Endothelial cell of umbilical vein (primary cell): Measurements from ENCODE around the gene MTREX. TPM values are rescaled to one million over a fixed set of nuclear protein-coding genes. Genes with fewer than 3 reads are reported as not detected.

Experiments used
- BruUV-seq: library from RNA; stranded (reverse); fragments of 400-500 nt; replicated peaks from 2 replicates; lab custom pipeline; 2021; lab: Mats Ljungman, UMichigan
- CTCF ChIA-PET: fragments of 300-600, 350-600 bp; sonication (Branson Sonifier 250); formaldehyde crosslinking; loops from one replicate; lab custom pipeline; 2021; ENCODE audit warnings: antibody characterized with exemption, inconsistent platforms; lab: Charles Lee
- POLR2A ChIA-PET: fragments of 300-600, 350-600 bp; sonication (Branson Sonifier 250); formaldehyde crosslinking; loops from one replicate; lab custom pipeline; 2021; ENCODE audit warnings: antibody characterized with exemption, inconsistent platforms; lab: Charles Lee
- DNase-seq: peaks from one replicate; pipeline ENCODE4 v3.0.0-alpha.2; 2011; ENCODE audit warnings: low read depth, low spot score
- FAIRE-seq: peaks from 2 replicates; lab custom pipeline; 2011; peaks lifted over from hg19 to GRCh38; lab: Jason Lieb, UNC
- H2AFZ ChIP-seq: 2 replicates; pipeline ENCODE4 v1.6.0; 2012; ENCODE audit warnings: low read depth, low read length, control low read depth, inconsistent platforms
- H3K27ac ChIP-seq: 2 replicates; pipeline ENCODE4 v1.5.1; 2011; ENCODE audit warnings: low read depth, mild to moderate bottlenecking, control low read depth, low read length, moderate library complexity; ENCODE audit not compliant: insufficient read depth
- H3K27me3 ChIP-seq, 2 experiments: 2 replicates each; pipeline versions ENCODE4 v1.6.0 to v1.6.1; 2011; ENCODE audit warnings: low read length in 2 of 2, mixed read lengths in 1 of 2; ENCODE audit not compliant: control insufficient read depth in 2 of 2, insufficient read depth in 2 of 2
- H3K36me3 ChIP-seq, 2 experiments: 2 replicates in 1 of 2; 3 replicates in 1 of 2; pipeline ENCODE4 v1.5.1; 2011; ENCODE audit warnings: low read length in 2 of 2, mild to moderate bottlenecking in 1 of 2, moderate library complexity in 1 of 2; ENCODE audit not compliant: control insufficient read depth in 2 of 2, insufficient read depth in 2 of 2; ENCODE audit errors: extremely low read depth in 1 of 2
- H3K4me1 ChIP-seq: 3 replicates; pipeline ENCODE4 v1.5.1; 2011; ENCODE audit warnings: mild to moderate bottlenecking, low read length; ENCODE audit not compliant: control insufficient read depth, insufficient read depth; ENCODE audit errors: extremely low read depth
- H3K4me2 ChIP-seq: 2 replicates; pipeline ENCODE4 v1.6.1; 2011; ENCODE audit warnings: low read length, control low read depth, mixed read lengths; ENCODE audit not compliant: insufficient read depth
- H3K4me3 ChIP-seq, 3 experiments: fragments of 200-600 bp in 1 of 3; sonication (generic), shearing (Covaris generic) in 1 of 3; replicated peaks in 1 of 3; 2 replicates each; pipeline ENCODE4 v1.5.1; 2011 to 2016; ENCODE audit warnings: control low read depth in 3 of 3, low read length in 3 of 3, mild to moderate bottlenecking in 2 of 3, inconsistent platforms in 1 of 3, low read depth in 1 of 3, moderate library complexity in 1 of 3; ENCODE audit not compliant: insufficient read depth in 1 of 3
- H3K79me2 ChIP-seq: 2 replicates; pipeline ENCODE4 v1.6.0; 2012; ENCODE audit warnings: low read length, inconsistent platforms; ENCODE audit not compliant: control insufficient read depth, insufficient read depth
- H3K9ac ChIP-seq: replicated peaks from 2 replicates; pipeline ENCODE3; 2011; ENCODE audit warnings: low read length, control low read depth; ENCODE audit not compliant: insufficient read depth; ENCODE audit errors: extremely low read depth
- H3K9me1 ChIP-seq: replicated peaks from 3 replicates; pipeline ENCODE4 v1.6.0; 2011; ENCODE audit warnings: mild to moderate bottlenecking, low read length; ENCODE audit not compliant: control insufficient read depth, insufficient read depth; ENCODE audit errors: extremely low read depth
- H3K9me3 ChIP-seq: replicated peaks from 2 replicates; pipeline ENCODE4 v1.5.1; 2012; ENCODE audit warnings: low read length, inconsistent platforms; ENCODE audit not compliant: control insufficient read depth, insufficient read depth
- H4K20me1 ChIP-seq: replicated peaks from 2 replicates; pipeline ENCODE3; 2011; ENCODE audit warnings: mild to moderate bottlenecking, low read length; ENCODE audit not compliant: control insufficient read depth, insufficient read depth; ENCODE audit errors: extremely low read depth
- EZH2 ChIP-seq: IDR thresholded peaks from 2 replicates; pipeline ENCODE4 v1.6.1; 2012; ENCODE audit warnings: borderline replicate concordance, low read depth, mild to moderate bottlenecking, moderate library complexity, low read length, inconsistent platforms; ENCODE audit not compliant: severe bottlenecking
- FOS ChIP-seq: IDR thresholded peaks from 2 replicates; pipeline ENCODE4 v1.6.1; 2011; ENCODE audit warnings: mild to moderate bottlenecking, low read length, moderate library complexity, borderline replicate concordance; ENCODE audit not compliant: insufficient read depth
- GATA2 ChIP-seq: IDR thresholded peaks from 2 replicates; pipeline ENCODE4 v1.7.0; 2011; ENCODE audit warnings: low read depth, mild to moderate bottlenecking, moderate library complexity, mixed read lengths, low read length; ENCODE audit not compliant: insufficient read length, insufficient read depth
- JUN ChIP-seq: IDR thresholded peaks from 2 replicates; pipeline ENCODE4 v1.6.1; 2011; ENCODE audit warnings: borderline replicate concordance, low read depth; ENCODE audit not compliant: insufficient read length, insufficient read depth
- MAX ChIP-seq: IDR thresholded peaks from 2 replicates; pipeline ENCODE4 v1.6.1; 2011; ENCODE audit not compliant: insufficient read depth, insufficient read length
- MYC ChIP-seq: IDR thresholded peaks from one replicate; pipeline ENCODE4 v1.6.1; 2011; ENCODE audit warnings: mild to moderate bottlenecking, low read depth, low read length
- POLR2A ChIP-seq: IDR thresholded peaks from 2 replicates; pipeline ENCODE4 v1.6.1; 2012; ENCODE audit warnings: low read depth, mild to moderate bottlenecking, control low read depth, low read length
- POLR2AphosphoS5 ChIP-seq: IDR thresholded peaks from 2 replicates; pipeline ENCODE4 v1.6.1; 2012; ENCODE audit warnings: low read depth, mild to moderate bottlenecking, control low read depth, low read length, moderate library complexity; ENCODE audit not compliant: insufficient read depth
- dilution Hi-C: fragments of 300-500 bp; cut with MboI; formaldehyde crosslinking; loops from one replicate; pipeline ENCODE4 v1.15.0; 2019; ENCODE audit warnings: low sequenced_read_pairs; ENCODE audit not compliant: extremely low pct_ligation_motif_present
- intact Hi-C: fragments of 100-400 bp; cut with micrococcal nuclease; formaldehyde crosslinking; loops from one replicate; pipeline ENCODE4 v1.10.0; 2022
- polyA plus RNA-seq, 4 experiments: library from polyadenylated mRNA; depleted of rRNA in 3 of 4; stranded (reverse) in 3 of 4; unstranded in 1 of 4; fragments of >200 nt; gene quantifications; 2 replicates each; pipeline versions ENCODE4 v1.2.1 to v1.2.3, GENCODE V29; 2011 to 2012; ENCODE audit warnings: missing spikeins in 1 of 4
- total RNA-seq: library from RNA; stranded (reverse); gene quantifications from 2 replicates; pipeline ENCODE4 v1.2.3, GENCODE V29; 2021
- TF ChIP-seq, protein P1 (sequence below), 2 donors: IDR thresholded peaks; 1 replicate in 1 of 2; 2 replicates in 1 of 2; pipeline ENCODE4 v1.5.1; 2011; ENCODE audit warnings: low read length in 2 of 2, mild to moderate bottlenecking in 2 of 2, moderate library complexity in 2 of 2, control low read depth in 1 of 2, inconsistent platforms in 1 of 2, low read depth in 1 of 2; ENCODE audit not compliant: insufficient read depth in 1 of 2; ENCODE audit errors: extremely low read depth in 1 of 2

Gene MTREX
- total and polyA plus RNA-seq, 2 donors (not counting 3 experiments of a cell fraction or from before 2014, with no cell fraction given), result 9.8 to 76.3 TPM

DNA sequence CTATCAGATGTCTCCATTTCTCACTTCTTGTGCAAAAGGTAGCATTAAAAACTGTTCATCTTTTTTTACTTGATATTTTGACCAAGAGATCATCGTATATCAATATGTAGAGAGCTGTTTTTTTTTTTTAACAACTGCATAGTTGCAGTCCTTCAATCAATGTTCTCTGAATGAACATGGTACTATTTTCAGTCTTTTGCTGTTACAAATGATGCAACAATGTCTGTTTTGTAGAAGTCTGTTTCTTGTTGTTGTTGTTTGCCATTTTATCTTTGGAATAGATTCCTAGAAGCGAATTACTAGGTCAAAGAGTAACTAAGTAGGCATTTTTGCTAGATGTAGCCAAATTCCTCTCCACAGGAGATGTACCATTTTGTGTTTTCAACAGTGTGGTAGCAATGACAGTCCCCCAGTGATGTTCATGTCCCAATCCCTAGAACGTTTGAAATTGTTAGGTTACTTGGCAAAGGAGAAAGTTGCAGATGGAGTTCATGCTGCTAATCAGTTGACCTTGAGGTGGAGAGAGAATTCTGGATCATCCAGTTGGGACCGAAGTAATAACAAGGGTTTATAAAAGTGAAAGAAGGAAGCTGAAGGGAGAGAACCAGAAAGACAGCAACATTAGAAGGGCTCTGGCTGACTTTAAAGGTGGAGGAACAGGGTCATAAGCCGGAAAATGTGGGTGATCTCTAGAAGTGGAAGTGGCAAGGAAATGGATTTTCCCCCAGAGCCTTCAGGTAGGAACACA, 6.3 kb downstream of the MTREX start:
- no TSS peak for BruUV-seq
- Histone ChIP-seq H3K9me1 (no peaks in the 10 kb centered on the region), H3K9me3 (no peaks in the 10 kb centered on the region), H4K20me1 (no peaks in the 10 kb centered on the region), H3K27me3 (no peaks in the 10 kb centered on the region), H3K27ac (no peak overlapping the region), H2AFZ (no peak overlapping the region), H3K36me3 (no peaks in the 10 kb centered on the region), H3K9ac (no peak overlapping the region), H3K4me1 (peaks cover 8% of the 10 kb centered on the region), H3K4me2 (no peak overlapping the region), H3K79me2 (peaks cover 99% of the 10 kb centered on the region), H3K4me3 (no peak overlapping the region)
- CTCF ChIA-PET, result no interaction called here
- POLR2A ChIA-PET, result no interaction called here
- DNase-seq (no peak), FAIRE-seq (no peak)
- dilution Hi-C loops (no loop called here), intact Hi-C loops (no loop called here)
- TF ChIP-seq MAX (no peak), GATA2 (no peak), FOS (no peak), MYC (no peak), POLR2AphosphoS5 (no peak), POLR2A (no peak), JUN (no peak), EZH2 (no peak)
- TF ChIP-seq, protein P1, sequence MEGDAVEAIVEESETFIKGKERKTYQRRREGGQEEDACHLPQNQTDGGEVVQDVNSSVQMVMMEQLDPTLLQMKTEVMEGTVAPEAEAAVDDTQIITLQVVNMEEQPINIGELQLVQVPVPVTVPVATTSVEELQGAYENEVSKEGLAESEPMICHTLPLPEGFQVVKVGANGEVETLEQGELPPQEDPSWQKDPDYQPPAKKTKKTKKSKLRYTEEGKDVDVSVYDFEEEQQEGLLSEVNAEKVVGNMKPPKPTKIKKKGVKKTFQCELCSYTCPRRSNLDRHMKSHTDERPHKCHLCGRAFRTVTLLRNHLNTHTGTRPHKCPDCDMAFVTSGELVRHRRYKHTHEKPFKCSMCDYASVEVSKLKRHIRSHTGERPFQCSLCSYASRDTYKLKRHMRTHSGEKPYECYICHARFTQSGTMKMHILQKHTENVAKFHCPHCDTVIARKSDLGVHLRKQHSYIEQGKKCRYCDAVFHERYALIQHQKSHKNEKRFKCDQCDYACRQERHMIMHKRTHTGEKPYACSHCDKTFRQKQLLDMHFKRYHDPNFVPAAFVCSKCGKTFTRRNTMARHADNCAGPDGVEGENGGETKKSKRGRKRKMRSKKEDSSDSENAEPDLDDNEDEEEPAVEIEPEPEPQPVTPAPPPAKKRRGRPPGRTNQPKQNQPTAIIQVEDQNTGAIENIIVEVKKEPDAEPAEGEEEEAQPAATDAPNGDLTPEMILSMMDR (IDR thresholded peaks at IDR 0.05; ENCODE audit: extremely low read depth in 1 of 2, insufficient read depth in 1 of 2, low read depth in 1 of 2, low read length in 2 of 2), result no peak
